ENCODE measurements around the gene MDN1.

GRCh38 chr6:89692256-89692655 lies 127.3 kb downstream of the MDN1 start:
- TF ChIP-seq ZNF274 (IDR thresholded peaks at IDR 0.05; ENCODE audit: low read depth, low read length) (no peak), YY1 (IDR thresholded peaks at IDR 0.05; ENCODE audit: insufficient read depth, insufficient read length) (no peak), SUZ12 (IDR thresholded peaks at IDR 0.05; ENCODE audit: extremely low read depth, insufficient read depth, insufficient read length) (no peak)
